Panc1 (cell line): Measurements from ENCODE around the gene PIP5K1A.

ENCODE experiments used
- POLR2AphosphoS5 ChIP-seq: IDR thresholded peaks from 2 replicates; pipeline ENCODE4 v1.6.1; 2012; ENCODE audit warnings: mild to moderate bottlenecking, low read depth, low read length, moderate library complexity
- TF ChIP-seq, protein P1 (sequence below): fragments of 450-650 bp; IDR thresholded peaks from 2 replicates; pipeline ENCODE4 v1.5.1; 2017; ENCODE audit warnings: mild to moderate bottlenecking

DNA sequence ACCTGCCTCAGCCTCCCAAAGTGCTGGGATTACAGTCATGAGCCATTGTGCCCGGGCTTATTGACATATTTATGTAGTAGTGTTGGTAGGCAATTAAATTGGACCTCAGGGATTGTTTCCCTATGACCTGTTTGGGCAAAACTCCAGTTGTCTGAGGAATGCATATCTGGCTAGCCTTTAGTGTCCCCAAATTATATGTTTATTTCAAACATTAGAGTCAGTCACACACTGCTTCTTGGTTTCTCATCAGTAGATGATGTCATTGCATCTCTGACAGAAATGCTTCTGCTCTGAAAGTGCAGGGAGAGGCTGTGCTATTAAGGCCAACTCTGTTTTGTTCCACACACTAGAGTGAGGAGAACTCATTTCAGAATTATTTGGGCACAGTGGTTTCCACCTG is 12.5 kb downstream of the PIP5K1A start:
- TF ChIP-seq POLR2AphosphoS5, result no peak
- TF ChIP-seq, protein P1, sequence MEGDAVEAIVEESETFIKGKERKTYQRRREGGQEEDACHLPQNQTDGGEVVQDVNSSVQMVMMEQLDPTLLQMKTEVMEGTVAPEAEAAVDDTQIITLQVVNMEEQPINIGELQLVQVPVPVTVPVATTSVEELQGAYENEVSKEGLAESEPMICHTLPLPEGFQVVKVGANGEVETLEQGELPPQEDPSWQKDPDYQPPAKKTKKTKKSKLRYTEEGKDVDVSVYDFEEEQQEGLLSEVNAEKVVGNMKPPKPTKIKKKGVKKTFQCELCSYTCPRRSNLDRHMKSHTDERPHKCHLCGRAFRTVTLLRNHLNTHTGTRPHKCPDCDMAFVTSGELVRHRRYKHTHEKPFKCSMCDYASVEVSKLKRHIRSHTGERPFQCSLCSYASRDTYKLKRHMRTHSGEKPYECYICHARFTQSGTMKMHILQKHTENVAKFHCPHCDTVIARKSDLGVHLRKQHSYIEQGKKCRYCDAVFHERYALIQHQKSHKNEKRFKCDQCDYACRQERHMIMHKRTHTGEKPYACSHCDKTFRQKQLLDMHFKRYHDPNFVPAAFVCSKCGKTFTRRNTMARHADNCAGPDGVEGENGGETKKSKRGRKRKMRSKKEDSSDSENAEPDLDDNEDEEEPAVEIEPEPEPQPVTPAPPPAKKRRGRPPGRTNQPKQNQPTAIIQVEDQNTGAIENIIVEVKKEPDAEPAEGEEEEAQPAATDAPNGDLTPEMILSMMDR, result no peak
